H1 (cell line): ENCODE data around the gene PDE1C. TPM values are rescaled to one million over a fixed set of nuclear protein-coding genes. Genes with fewer than 3 reads are reported as not detected.

Experiments used
- ASH2L ChIP-seq: fragments of 200-600, 300-600 bp; sonication (generic); IDR thresholded peaks from one replicate; pipeline ENCODE4 v1.7.1; 2017; ENCODE audit warnings: low read length
- BACH1 ChIP-seq: IDR thresholded peaks from 2 replicates; pipeline ENCODE4 v1.6.1; 2012; ENCODE audit warnings: low read length, improper control_type of control experiment
- CHD7 ChIP-seq: fragments of 300-600 bp; sonication (generic); IDR thresholded peaks from 2 replicates; pipeline ENCODE4 v1.7.1; 2012; ENCODE audit warnings: low read length, moderate library complexity, mild to moderate bottlenecking, inconsistent platforms; ENCODE audit not compliant: insufficient replicate concordance
- SUZ12 ChIP-seq: fragments of 200-600 bp; sonication (generic); IDR thresholded peaks from 2 replicates; pipeline ENCODE4 v1.6.1; 2012; ENCODE audit warnings: mild to moderate bottlenecking, inconsistent platforms, low read length, moderate library complexity, mixed read lengths
- TAF1 ChIP-seq: IDR thresholded peaks from 2 replicates; pipeline ENCODE4 v1.6.1; 2011; ENCODE audit warnings: mild to moderate bottlenecking, low read depth, low read length
- polyA plus RNA-seq, 7 experiments: library from polyadenylated mRNA; depleted of rRNA in 3 of 7; stranded (reverse) in 5 of 7; unstranded in 2 of 7; fragments of >200 nt in 5 of 7; fragments of 200-250 nt in 2 of 7; gene quantifications; 1 replicate in 5 of 7; 2 replicates in 1 of 7; 4 replicates in 1 of 7; pipeline versions ENCODE4 v1.2.1 to v1.2.3, GENCODE V29; 2011 to 2013; ENCODE audit warnings: missing spikeins in 2 of 7, mixed read lengths in 2 of 7
- total RNA-seq: library from RNA; stranded (reverse); fragmentation: NEBNext Ultra II Directional; extraction: Animal tissue kit (Norgen Biotek cat#: 25700); gene quantifications from 2 replicates; pipeline ENCODE4 v1.2.1, GENCODE V29; 2021

The PDE1C gene
- total and polyA plus RNA-seq, 2 of the 8 experiments (the other 6 are each of a cell fraction or from before 2014, with no cell fraction given), result 0.11 to 1.1 TPM

GRCh38 chr7:31991846-31992245 is 78.4 kb downstream of the PDE1C start (continued):
- TF ChIP-seq CHD7 (no peak), TAF1 (no peak), ASH2L (no peak), BACH1 (no peak), SUZ12 (no peak)
